Neural cell (in vitro differentiated cells): Measurements from ENCODE around the gene CNOT11. TPM values are rescaled to one million over a fixed set of nuclear protein-coding genes. Genes with fewer than 3 reads are reported as not detected.
"Not testable (repeated sequence)": the region's sequence is repeated elsewhere in the genome, so short reads cannot be mapped to it uniquely, and the experiment has no call there.

ENCODE experiments used
- H2AFZ ChIP-seq: fragments of 200-600, 300-800 bp; sonication (generic), shearing (Covaris generic); 2 replicates; pipeline ENCODE4 v1.6.0; 2014; ENCODE audit warnings: low read depth, mild to moderate bottlenecking, antibody characterized with exemption, low read length, moderate library complexity
- H3F3A ChIP-seq: fragments of 200-600 bp; shearing (Covaris generic); 2 replicates; pipeline ENCODE4 v1.6.1; 2016; ENCODE audit warnings: mild to moderate bottlenecking, moderate library complexity, mixed read lengths, antibody characterized with exemption, low read length; ENCODE audit not compliant: insufficient read depth, poor library complexity, severe bottlenecking
- H3K27ac ChIP-seq: fragments of 200-600, 300-800 bp; sonication (generic), shearing (Covaris generic); 2 replicates; pipeline ENCODE4 v1.5.1; 2014; ENCODE audit warnings: mild to moderate bottlenecking, low read length, moderate library complexity
- H3K27me3 ChIP-seq: fragments of 300-800, 200-600 bp; sonication (generic), shearing (Covaris generic); 2 replicates; pipeline ENCODE4 v1.6.0; 2014; ENCODE audit warnings: mild to moderate bottlenecking, low read depth, low read length, moderate library complexity; ENCODE audit not compliant: insufficient read depth
- H3K36me3 ChIP-seq: fragments of 300-800, 200-600 bp; sonication (generic), shearing (Covaris generic); 2 replicates; pipeline ENCODE4 v1.5.1; 2014; ENCODE audit warnings: mild to moderate bottlenecking, antibody characterized with exemption, low read length, moderate library complexity; ENCODE audit not compliant: insufficient read depth
- H3K4me2 ChIP-seq: fragments of 300-800, 200-600 bp; sonication (generic), shearing (Covaris generic); 2 replicates; pipeline ENCODE4 v1.6.0; 2014; ENCODE audit warnings: mild to moderate bottlenecking, low read length
- H3K4me3 ChIP-seq: fragments of 300-800, 200-600 bp; sonication (generic), shearing (Covaris generic); 2 replicates; pipeline ENCODE4 v1.5.1; 2014; ENCODE audit warnings: mild to moderate bottlenecking, low read length, moderate library complexity
- H3K79me2 ChIP-seq: fragments of 200-600 bp; shearing (Covaris generic); replicated peaks from 2 replicates; pipeline ENCODE4 v1.6.0; 2014; ENCODE audit warnings: mild to moderate bottlenecking, low read length, moderate library complexity; ENCODE audit not compliant: insufficient read depth
- H3K9ac ChIP-seq: fragments of 300-800, 200-600 bp; sonication (generic), shearing (Covaris generic); 2 replicates; pipeline ENCODE4 v1.6.1; 2016; ENCODE audit warnings: mild to moderate bottlenecking, low read length, mixed read lengths
- H3K9me2 ChIP-seq: fragments of 200-600 bp; shearing (Covaris generic); 2 replicates; pipeline ENCODE4 v1.6.1; 2016; ENCODE audit warnings: mild to moderate bottlenecking, low read length, mixed read lengths; ENCODE audit not compliant: insufficient read depth
- H3K9me3 ChIP-seq: fragments of 200-600, 300-800 bp; sonication (generic), shearing (Covaris generic); 2 replicates; pipeline ENCODE4 v1.6.1; 2016; ENCODE audit warnings: mild to moderate bottlenecking, mixed run types, low read length, moderate library complexity, mixed read lengths
- H4K20me1 ChIP-seq: fragments of 200-600 bp; shearing (Covaris generic); 2 replicates; pipeline ENCODE4 v1.6.1; 2016; ENCODE audit warnings: mild to moderate bottlenecking, mixed run types; ENCODE audit not compliant: insufficient read depth
- CTCF ChIP-seq: fragments of 450-650 bp; IDR thresholded peaks from 2 replicates; pipeline ENCODE4 v1.5.1; 2014; ENCODE audit warnings: antibody characterized with exemption, mild to moderate bottlenecking, moderate library complexity; ENCODE audit not compliant: poor library complexity, severe bottlenecking
- EP300 ChIP-seq: fragments of 450-650 bp; conservative IDR thresholded peaks from 2 replicates; pipeline ENCODE4 v1.6.1; 2014; ENCODE audit warnings: antibody characterized with exemption, mild to moderate bottlenecking, moderate library complexity; ENCODE audit not compliant: poor library complexity, severe bottlenecking
- EZH2 ChIP-seq: fragments of 200-600, 300-800 bp; shearing (Covaris generic), sonication (generic); IDR thresholded peaks from 2 replicates; pipeline ENCODE4 v1.6.1; 2014; ENCODE audit warnings: antibody characterized with exemption, low read length, borderline replicate concordance, mild to moderate bottlenecking; ENCODE audit not compliant: insufficient read depth, poor library complexity, severe bottlenecking
- MXI1 ChIP-seq: fragments of 450-650 bp; conservative IDR thresholded peaks from 2 replicates; pipeline ENCODE4 v1.6.1; 2014; ENCODE audit warnings: antibody characterized with exemption, mild to moderate bottlenecking; ENCODE audit not compliant: poor library complexity, severe bottlenecking
- POLR2AphosphoS5 ChIP-seq: IDR thresholded peaks from 2 replicates; pipeline ENCODE4 v1.6.1; 2012
- RAD21 ChIP-seq: fragments of 450-650 bp; conservative IDR thresholded peaks from 2 replicates; pipeline ENCODE4 v1.6.1; 2014; ENCODE audit warnings: antibody characterized with exemption, mild to moderate bottlenecking, moderate library complexity
- REST ChIP-seq: IDR thresholded peaks from 2 replicates; pipeline ENCODE4 v1.6.1; 2012; ENCODE audit warnings: borderline replicate concordance
- SMC3 ChIP-seq: fragments of 450-650 bp; conservative IDR thresholded peaks from 2 replicates; pipeline ENCODE4 v1.6.1; 2014; ENCODE audit warnings: antibody characterized with exemption, mild to moderate bottlenecking, moderate library complexity; ENCODE audit not compliant: poor library complexity
- TAF1 ChIP-seq: IDR thresholded peaks from 2 replicates; pipeline ENCODE4 v1.6.1; 2012; ENCODE audit warnings: low read depth
- polyA plus RNA-seq: library from polyadenylated mRNA; depleted of rRNA; stranded (reverse); fragments of >200 nt; gene quantifications from 2 replicates; pipeline ENCODE4 v1.2.3, GENCODE V29; 2014

CNOT11 gene
- polyA plus RNA-seq, 1 donor from 2014 or later: 35.2 TPM

GRCh38 chr2:101240694-101241093 is 12.0 kb upstream of the CNOT11 start:
- H2AFZ ChIP-seq, H3K9me3 ChIP-seq, H3K79me2 ChIP-seq, H3K27ac ChIP-seq, H3K4me3 ChIP-seq, H3K27me3 ChIP-seq, H3K9me2 ChIP-seq, H3F3A ChIP-seq, H3K4me2 ChIP-seq, H4K20me1 ChIP-seq, H3K9ac ChIP-seq, H3K36me3 ChIP-seq: not testable (repeated sequence)
- peak; percentile 41 for TF ChIP-seq CTCF

GRCh38 chr2:101241158-101241557 is 11.5 kb upstream of the CNOT11 start:
- no peaks in the 10 kb centered on the region for H3K9me2 ChIP-seq
- H3K9me3 ChIP-seq: no peaks in the 10 kb centered on the region
- H3F3A ChIP-seq: no peaks in the 10 kb centered on the region
- no peaks in the 10 kb centered on the region for H3K27me3 ChIP-seq
- no peaks in the 10 kb centered on the region for H3K36me3 ChIP-seq
- no peak overlapping the region for H3K9ac ChIP-seq
- no peak overlapping the region for H3K4me2 ChIP-seq
- TF ChIP-seq CTCF: no peak
- TF ChIP-seq REST: no peak
- TF ChIP-seq SMC3: no peak
- TF ChIP-seq TAF1: no peak
- TF ChIP-seq EZH2: no peak
- no peak for TF ChIP-seq EP300
- no peak for TF ChIP-seq MXI1
- no peak for TF ChIP-seq RAD21
- no peak for TF ChIP-seq POLR2AphosphoS5
- no peak overlapping the region for H3K4me3 ChIP-seq
- no peaks in the 10 kb centered on the region for H3K79me2 ChIP-seq
- no peaks in the 10 kb centered on the region for H4K20me1 ChIP-seq
- H2AFZ ChIP-seq: no peak overlapping the region
- no peak overlapping the region for H3K27ac ChIP-seq

- H3K9ac ChIP-seq, H3K27ac ChIP-seq: not testable (repeated sequence)
Observed at GRCh38 chr2:101244373-101244772, 8.3 kb upstream of the CNOT11 start.

GRCh38 chr2:101244899-101245298 is 7.8 kb upstream of the CNOT11 start:
- H3K27ac ChIP-seq, H3K9me3 ChIP-seq, H2AFZ ChIP-seq, H3K9me2 ChIP-seq, H4K20me1 ChIP-seq, H3F3A ChIP-seq, H3K4me2 ChIP-seq, H3K9ac ChIP-seq, H3K27me3 ChIP-seq, H3K4me3 ChIP-seq, H3K36me3 ChIP-seq, H3K79me2 ChIP-seq: not testable (repeated sequence)

More at GRCh38 chr2:101244373-101244772, 8.3 kb upstream of the CNOT11 start:
- not testable (repeated sequence) for H3K4me3 ChIP-seq, H3F3A ChIP-seq, H4K20me1 ChIP-seq, H3K4me2 ChIP-seq, H3K27me3 ChIP-seq, H3K79me2 ChIP-seq, H3K9me3 ChIP-seq, H2AFZ ChIP-seq, H3K9me2 ChIP-seq, H3K36me3 ChIP-seq

GRCh38 chr2:101245468-101245867 is 7.2 kb upstream of the CNOT11 start:
- not testable (repeated sequence) for H3K79me2 ChIP-seq, H3K9me2 ChIP-seq, H4K20me1 ChIP-seq, H3F3A ChIP-seq, H3K27me3 ChIP-seq, H3K4me3 ChIP-seq, H3K36me3 ChIP-seq, H3K9ac ChIP-seq, H2AFZ ChIP-seq, H3K27ac ChIP-seq, H3K4me2 ChIP-seq, H3K9me3 ChIP-seq
